A673 (cell line): ENCODE data around the gene ADPRH.

Experiments
- EZH2 ChIP-seq: fragments of 200-600 bp; sonication (generic); IDR thresholded peaks from 2 replicates; pipeline ENCODE4 v1.6.1; 2017; ENCODE audit warnings: borderline replicate concordance, low read depth, mild to moderate bottlenecking, mixed read lengths, antibody characterized with exemption, low read length; ENCODE audit not compliant: poor library complexity, severe bottlenecking
- TF ChIP-seq, protein P1 (sequence below): fragments of 300-800, 200-600 bp; sonication (generic); conservative IDR thresholded peaks from 2 replicates; pipeline ENCODE4 v1.5.1; 2017; ENCODE audit warnings: low read depth, mild to moderate bottlenecking, antibody characterized with exemption, low read length, moderate library complexity, mixed read lengths

DNA sequence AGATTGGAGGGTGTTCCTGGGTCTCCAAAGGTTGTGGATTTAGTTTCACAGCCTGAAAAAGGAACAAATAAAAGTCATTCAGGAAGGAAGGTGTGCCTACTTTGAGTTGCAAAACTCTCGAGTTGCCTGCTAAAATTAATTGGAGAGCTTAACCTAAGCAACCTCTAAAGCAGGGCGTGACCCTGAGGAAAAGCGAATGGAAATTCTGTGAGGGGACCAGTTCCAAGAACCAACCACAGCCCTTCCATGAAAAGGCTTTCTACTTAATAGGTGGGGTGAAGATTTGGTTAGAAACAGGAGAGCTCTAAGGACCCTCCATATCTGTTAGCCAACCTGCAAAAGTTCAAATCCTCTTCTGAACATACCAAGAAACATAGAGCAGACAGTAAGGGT is 21.4 kb upstream of the ADPRH start:
- TF ChIP-seq, protein P1, sequence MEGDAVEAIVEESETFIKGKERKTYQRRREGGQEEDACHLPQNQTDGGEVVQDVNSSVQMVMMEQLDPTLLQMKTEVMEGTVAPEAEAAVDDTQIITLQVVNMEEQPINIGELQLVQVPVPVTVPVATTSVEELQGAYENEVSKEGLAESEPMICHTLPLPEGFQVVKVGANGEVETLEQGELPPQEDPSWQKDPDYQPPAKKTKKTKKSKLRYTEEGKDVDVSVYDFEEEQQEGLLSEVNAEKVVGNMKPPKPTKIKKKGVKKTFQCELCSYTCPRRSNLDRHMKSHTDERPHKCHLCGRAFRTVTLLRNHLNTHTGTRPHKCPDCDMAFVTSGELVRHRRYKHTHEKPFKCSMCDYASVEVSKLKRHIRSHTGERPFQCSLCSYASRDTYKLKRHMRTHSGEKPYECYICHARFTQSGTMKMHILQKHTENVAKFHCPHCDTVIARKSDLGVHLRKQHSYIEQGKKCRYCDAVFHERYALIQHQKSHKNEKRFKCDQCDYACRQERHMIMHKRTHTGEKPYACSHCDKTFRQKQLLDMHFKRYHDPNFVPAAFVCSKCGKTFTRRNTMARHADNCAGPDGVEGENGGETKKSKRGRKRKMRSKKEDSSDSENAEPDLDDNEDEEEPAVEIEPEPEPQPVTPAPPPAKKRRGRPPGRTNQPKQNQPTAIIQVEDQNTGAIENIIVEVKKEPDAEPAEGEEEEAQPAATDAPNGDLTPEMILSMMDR, result no peak
- TF ChIP-seq EZH2, result no peak
